ENCODE measurements around the gene STK32C.

The STK32C gene

DNA sequence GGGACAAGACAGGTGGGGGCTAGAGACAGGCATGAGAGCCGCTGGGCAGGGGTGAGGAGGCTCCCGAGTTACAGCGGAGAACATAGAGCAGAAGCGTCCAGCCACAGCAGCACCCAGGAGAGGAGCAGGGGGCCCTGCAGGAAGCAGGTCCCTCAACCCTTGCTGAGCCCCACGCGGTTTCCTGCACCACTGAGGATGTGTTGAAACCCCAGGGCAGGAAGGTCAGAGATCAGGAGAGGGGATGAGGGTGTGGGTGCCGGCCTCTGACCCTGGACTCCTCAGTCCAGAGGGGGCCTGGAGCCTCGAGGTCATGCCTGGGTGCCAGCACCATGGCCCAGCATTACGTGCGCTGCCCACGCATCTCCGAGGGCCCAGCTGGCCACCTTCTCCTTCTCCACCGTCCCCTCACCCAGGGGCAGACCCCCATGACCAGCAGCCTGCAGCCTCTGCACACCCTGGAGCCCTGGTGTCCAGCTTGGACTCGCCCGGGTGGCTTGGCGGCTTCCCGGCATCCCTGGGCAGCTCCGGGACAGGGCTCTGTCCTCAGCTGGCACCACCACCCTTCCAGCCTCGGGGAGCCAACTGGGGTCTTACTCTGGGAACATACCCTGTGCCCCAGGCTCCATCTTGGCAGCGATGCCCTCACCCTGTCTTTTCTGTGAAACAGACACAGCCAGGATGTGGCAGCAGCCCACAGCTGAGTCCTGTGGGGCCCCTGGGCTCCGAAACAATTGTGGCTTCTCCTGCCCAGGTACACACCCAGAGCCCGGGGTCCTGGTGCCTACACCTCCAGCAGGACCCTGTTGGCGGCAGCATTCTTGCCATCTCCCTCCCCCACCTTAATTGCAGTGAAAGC is 52.0 kb downstream of the STK32C start:
- TF ChIP-seq PPARA (CRISPR knock-in tag; IDR thresholded peaks at IDR 0.05; ENCODE audit: borderline replicate concordance) (no peak), OSR1 (CRISPR knock-in tag; IDR thresholded peaks at IDR 0.05) (no peak), ARNTL (CRISPR knock-in tag; IDR thresholded peaks at IDR 0.05; ENCODE audit: borderline replicate concordance, low read depth) (no peak), ZNF8 (CRISPR knock-in tag; IDR thresholded peaks at IDR 0.05) (no peak), CSDC2 (CRISPR knock-in tag; IDR thresholded peaks at IDR 0.05) (no peak), ZNF70 (CRISPR knock-in tag; IDR thresholded peaks at IDR 0.05) (no peak), ESRRG (CRISPR knock-in tag; IDR thresholded peaks at IDR 0.05) (no peak), ISL1 (CRISPR knock-in tag; IDR thresholded peaks at IDR 0.05) (no peak), ZFP3 (CRISPR knock-in tag; IDR thresholded peaks at IDR 0.05) (no peak)
- TF ChIP-seq, protein P1, sequence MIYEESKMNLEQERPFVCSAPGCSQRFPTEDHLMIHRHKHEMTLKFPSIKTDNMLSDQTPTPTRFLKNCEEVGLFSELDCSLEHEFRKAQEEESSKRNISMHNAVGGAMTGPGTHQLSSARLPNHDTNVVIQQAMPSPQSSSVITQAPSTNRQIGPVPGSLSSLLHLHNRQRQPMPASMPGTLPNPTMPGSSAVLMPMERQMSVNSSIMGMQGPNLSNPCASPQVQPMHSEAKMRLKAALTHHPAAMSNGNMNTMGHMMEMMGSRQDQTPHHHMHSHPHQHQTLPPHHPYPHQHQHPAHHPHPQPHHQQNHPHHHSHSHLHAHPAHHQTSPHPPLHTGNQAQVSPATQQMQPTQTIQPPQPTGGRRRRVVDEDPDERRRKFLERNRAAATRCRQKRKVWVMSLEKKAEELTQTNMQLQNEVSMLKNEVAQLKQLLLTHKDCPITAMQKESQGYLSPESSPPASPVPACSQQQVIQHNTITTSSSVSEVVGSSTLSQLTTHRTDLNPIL (CRISPR knock-in tag; IDR thresholded peaks at IDR 0.05; ENCODE audit: low read depth) = no peak
- TF ChIP-seq, protein P2, sequence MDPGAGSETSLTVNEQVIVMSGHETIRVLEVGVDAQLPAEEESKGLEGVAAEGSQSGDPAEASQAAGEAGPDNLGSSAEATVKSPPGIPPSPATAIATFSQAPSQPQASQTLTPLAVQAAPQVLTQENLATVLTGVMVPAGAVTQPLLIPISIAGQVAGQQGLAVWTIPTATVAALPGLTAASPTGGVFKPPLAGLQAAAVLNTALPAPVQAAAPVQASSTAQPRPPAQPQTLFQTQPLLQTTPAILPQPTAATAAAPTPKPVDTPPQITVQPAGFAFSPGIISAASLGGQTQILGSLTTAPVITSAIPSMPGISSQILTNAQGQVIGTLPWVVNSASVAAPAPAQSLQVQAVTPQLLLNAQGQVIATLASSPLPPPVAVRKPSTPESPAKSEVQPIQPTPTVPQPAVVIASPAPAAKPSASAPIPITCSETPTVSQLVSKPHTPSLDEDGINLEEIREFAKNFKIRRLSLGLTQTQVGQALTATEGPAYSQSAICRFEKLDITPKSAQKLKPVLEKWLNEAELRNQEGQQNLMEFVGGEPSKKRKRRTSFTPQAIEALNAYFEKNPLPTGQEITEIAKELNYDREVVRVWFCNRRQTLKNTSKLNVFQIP (CRISPR knock-in tag; IDR thresholded peaks at IDR 0.05; ENCODE audit: borderline replicate concordance, low read depth) = no peak
- TF ChIP-seq, protein P3, sequence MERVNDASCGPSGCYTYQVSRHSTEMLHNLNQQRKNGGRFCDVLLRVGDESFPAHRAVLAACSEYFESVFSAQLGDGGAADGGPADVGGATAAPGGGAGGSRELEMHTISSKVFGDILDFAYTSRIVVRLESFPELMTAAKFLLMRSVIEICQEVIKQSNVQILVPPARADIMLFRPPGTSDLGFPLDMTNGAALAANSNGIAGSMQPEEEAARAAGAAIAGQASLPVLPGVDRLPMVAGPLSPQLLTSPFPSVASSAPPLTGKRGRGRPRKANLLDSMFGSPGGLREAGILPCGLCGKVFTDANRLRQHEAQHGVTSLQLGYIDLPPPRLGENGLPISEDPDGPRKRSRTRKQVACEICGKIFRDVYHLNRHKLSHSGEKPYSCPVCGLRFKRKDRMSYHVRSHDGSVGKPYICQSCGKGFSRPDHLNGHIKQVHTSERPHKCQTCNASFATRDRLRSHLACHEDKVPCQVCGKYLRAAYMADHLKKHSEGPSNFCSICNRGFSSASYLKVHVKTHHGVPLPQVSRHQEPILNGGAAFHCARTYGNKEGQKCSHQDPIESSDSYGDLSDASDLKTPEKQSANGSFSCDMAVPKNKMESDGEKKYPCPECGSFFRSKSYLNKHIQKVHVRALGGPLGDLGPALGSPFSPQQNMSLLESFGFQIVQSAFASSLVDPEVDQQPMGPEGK (CRISPR knock-in tag; IDR thresholded peaks at IDR 0.05; ENCODE audit: borderline replicate concordance) = no peak
- ATAC-seq = no peak

DNA sequence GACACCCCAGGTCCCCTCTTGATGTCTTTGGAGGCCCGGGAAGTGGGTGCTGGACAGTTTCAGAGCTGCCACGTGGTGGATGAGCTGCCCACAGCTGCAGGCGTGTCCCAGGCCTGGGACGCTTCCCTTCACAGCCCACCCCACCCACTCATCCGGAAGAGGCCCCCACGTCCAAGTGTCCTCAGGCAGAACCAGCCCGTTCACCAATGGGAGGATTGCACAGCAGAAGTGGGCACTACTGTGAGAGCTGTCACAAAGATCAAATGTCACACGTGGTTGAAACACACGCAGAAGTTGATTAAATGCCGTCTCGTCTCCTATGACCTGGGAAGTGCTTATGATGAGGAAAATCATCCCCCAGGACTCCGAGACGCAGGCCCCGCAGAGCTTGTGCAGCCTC is 52.9 kb downstream of the STK32C start:
- ATAC-seq = no peak
- TF ChIP-seq TOX (CRISPR knock-in tag; IDR thresholded peaks at IDR 0.05; ENCODE audit: borderline replicate concordance) (no peak), RARB (CRISPR knock-in tag; IDR thresholded peaks at IDR 0.05) (no peak), ZNF70 (CRISPR knock-in tag; IDR thresholded peaks at IDR 0.05) (no peak)

DNA sequence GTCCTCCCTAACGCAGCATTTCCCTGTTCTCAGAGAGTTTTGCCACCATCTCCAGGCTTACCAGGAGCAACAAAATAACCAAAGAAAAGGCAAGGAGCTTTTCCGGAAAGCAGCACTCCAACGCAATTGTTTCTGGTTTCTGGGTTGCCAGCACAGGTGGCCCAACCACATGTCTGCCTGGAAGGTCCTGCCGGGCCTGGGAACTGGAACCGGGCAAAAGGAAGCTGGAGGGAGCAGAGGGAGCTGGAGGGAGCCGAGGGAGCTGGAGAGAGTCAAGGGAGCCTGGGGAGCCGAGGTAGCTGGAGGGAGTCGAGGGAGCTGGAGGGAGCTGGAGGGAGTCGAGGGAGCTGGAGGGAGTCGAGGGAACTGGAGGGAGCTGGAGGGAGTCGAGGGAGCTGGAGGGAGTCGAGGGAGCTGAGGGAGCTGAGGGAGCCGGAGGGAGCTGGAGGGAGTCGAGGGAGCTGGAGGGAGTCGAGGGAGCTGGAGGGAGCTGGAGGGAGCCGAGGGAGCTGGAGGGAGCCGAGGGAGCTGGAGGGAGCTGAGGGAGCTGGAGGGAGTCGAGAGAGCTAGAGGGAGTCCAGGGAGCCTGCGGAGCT is 54.6 kb downstream of the STK32C start:
- TF ChIP-seq, protein P4, sequence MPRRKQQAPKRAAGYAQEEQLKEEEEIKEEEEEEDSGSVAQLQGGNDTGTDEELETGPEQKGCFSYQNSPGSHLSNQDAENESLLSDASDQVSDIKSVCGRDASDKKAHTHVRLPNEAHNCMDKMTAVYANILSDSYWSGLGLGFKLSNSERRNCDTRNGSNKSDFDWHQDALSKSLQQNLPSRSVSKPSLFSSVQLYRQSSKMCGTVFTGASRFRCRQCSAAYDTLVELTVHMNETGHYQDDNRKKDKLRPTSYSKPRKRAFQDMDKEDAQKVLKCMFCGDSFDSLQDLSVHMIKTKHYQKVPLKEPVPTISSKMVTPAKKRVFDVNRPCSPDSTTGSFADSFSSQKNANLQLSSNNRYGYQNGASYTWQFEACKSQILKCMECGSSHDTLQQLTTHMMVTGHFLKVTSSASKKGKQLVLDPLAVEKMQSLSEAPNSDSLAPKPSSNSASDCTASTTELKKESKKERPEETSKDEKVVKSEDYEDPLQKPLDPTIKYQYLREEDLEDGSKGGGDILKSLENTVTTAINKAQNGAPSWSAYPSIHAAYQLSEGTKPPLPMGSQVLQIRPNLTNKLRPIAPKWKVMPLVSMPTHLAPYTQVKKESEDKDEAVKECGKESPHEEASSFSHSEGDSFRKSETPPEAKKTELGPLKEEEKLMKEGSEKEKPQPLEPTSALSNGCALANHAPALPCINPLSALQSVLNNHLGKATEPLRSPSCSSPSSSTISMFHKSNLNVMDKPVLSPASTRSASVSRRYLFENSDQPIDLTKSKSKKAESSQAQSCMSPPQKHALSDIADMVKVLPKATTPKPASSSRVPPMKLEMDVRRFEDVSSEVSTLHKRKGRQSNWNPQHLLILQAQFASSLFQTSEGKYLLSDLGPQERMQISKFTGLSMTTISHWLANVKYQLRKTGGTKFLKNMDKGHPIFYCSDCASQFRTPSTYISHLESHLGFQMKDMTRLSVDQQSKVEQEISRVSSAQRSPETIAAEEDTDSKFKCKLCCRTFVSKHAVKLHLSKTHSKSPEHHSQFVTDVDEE (CRISPR knock-in tag; IDR thresholded peaks at IDR 0.05) = no peak
- TF ChIP-seq ISL1 (CRISPR knock-in tag; IDR thresholded peaks at IDR 0.05) = no peak
- TF ChIP-seq ZNF70 (CRISPR knock-in tag; IDR thresholded peaks at IDR 0.05) = no peak
- no peak for TF ChIP-seq ZFP3 (CRISPR knock-in tag; IDR thresholded peaks at IDR 0.05)
- TF ChIP-seq, protein P5, sequence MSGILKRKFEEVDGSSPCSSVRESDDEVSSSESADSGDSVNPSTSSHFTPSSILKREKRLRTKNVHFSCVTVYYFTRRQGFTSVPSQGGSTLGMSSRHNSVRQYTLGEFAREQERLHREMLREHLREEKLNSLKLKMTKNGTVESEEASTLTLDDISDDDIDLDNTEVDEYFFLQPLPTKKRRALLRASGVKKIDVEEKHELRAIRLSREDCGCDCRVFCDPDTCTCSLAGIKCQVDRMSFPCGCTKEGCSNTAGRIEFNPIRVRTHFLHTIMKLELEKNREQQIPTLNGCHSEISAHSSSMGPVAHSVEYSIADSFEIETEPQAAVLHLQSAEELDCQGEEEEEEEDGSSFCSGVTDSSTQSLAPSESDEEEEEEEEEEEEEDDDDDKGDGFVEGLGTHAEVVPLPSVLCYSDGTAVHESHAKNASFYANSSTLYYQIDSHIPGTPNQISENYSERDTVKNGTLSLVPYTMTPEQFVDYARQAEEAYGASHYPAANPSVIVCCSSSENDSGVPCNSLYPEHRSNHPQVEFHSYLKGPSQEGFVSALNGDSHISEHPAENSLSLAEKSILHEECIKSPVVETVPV (CRISPR knock-in tag; IDR thresholded peaks at IDR 0.05) = no peak
- no peak for TF ChIP-seq ARNTL (CRISPR knock-in tag; IDR thresholded peaks at IDR 0.05; ENCODE audit: borderline replicate concordance, low read depth)
- no peak for TF ChIP-seq ESRRG (CRISPR knock-in tag; IDR thresholded peaks at IDR 0.05)
- no peak for TF ChIP-seq PPARA (CRISPR knock-in tag; IDR thresholded peaks at IDR 0.05; ENCODE audit: borderline replicate concordance)
- TF ChIP-seq, protein P3 (CRISPR knock-in tag; IDR thresholded peaks at IDR 0.05; ENCODE audit: borderline replicate concordance) = no peak
- TF ChIP-seq CSDC2 (CRISPR knock-in tag; IDR thresholded peaks at IDR 0.05) = no peak
- no peak for TF ChIP-seq ZNF8 (CRISPR knock-in tag; IDR thresholded peaks at IDR 0.05)
- no peak for TF ChIP-seq SNAI2 (CRISPR knock-in tag; IDR thresholded peaks at IDR 0.05)
- no peak for TF ChIP-seq OSR1 (CRISPR knock-in tag; IDR thresholded peaks at IDR 0.05)
- no peak for TF ChIP-seq TCF4 (CRISPR knock-in tag; IDR thresholded peaks at IDR 0.05; ENCODE audit: borderline replicate concordance)
- TF ChIP-seq ZNF565 (CRISPR knock-in tag; conservative IDR thresholded peaks at IDR 0.05; ENCODE audit: low read depth) = no peak
- no peak for TF ChIP-seq ZC3H10 (CRISPR knock-in tag; IDR thresholded peaks at IDR 0.05)
- TF ChIP-seq ZFP30 (CRISPR knock-in tag; IDR thresholded peaks at IDR 0.05) = no peak
- TF ChIP-seq GLIS3 (CRISPR knock-in tag; IDR thresholded peaks at IDR 0.05) = no peak
- TF ChIP-seq, protein P1 (CRISPR knock-in tag; IDR thresholded peaks at IDR 0.05; ENCODE audit: low read depth) = no peak
- ATAC-seq = no peak

All from SK-N-SH treated with all-trans-retinoic acid at 6 μM for 48 hours (cell line).